ENCODE data around the gene TM9SF2. TPM values are rescaled to one million over a fixed set of nuclear protein-coding genes. Genes with fewer than 3 reads are reported as not detected.

The TM9SF2 gene
- total RNA-seq, 1 donor from 2014 or later: 91.4 TPM

Other genes starting within 250 kb of the TM9SF2 start
- gene GPR18, start 243.1 kb upstream of the TM9SF2 start, total RNA-seq: not detected
- gene GPR183, start 194.1 kb upstream of the TM9SF2 start, total RNA-seq: 32.6 TPM
- gene CLYBL, start 105.2 kb downstream of the TM9SF2 start, total RNA-seq: 7.1 TPM